ENCODE data around the gene GARRE1.
"Not testable (repeated sequence)": the region's sequence is repeated elsewhere in the genome, so short reads cannot be mapped to it uniquely, and the experiment has no call there.

GARRE1 gene, protein sequence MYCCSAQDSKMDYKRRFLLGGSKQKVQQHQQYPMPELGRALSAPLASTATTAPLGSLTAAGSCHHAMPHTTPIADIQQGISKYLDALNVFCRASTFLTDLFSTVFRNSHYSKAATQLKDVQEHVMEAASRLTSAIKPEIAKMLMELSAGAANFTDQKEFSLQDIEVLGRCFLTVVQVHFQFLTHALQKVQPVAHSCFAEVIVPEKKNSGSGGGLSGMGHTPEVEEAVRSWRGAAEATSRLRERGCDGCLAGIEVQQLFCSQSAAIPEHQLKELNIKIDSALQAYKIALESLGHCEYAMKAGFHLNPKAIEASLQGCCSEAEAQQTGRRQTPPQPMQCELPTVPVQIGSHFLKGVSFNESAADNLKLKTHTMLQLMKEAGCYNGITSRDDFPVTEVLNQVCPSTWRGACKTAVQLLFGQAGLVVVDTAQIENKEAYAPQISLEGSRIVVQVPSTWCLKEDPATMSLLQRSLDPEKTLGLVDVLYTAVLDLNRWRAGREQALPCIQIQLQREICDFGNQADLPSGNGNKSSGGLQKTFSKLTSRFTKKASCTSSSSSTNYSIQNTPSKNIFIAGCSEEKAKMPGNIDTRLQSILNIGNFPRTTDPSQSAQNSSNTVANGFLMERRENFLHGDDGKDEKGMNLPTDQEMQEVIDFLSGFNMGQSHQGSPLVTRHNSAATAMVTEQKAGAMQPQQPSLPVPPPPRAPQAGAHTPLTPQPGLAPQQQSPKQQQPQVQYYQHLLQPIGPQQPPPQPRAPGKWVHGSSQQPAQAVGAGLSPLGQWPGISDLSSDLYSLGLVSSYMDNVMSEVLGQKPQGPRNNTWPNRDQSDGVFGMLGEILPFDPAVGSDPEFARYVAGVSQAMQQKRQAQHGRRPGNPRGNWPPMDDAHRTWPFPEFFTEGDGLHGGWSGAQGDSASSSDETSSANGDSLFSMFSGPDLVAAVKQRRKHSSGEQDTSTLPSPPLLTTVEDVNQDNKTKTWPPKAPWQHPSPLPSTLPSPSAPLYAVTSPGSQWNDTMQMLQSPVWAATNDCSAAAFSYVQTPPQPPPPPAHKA (N-terminal part only)

DNA sequence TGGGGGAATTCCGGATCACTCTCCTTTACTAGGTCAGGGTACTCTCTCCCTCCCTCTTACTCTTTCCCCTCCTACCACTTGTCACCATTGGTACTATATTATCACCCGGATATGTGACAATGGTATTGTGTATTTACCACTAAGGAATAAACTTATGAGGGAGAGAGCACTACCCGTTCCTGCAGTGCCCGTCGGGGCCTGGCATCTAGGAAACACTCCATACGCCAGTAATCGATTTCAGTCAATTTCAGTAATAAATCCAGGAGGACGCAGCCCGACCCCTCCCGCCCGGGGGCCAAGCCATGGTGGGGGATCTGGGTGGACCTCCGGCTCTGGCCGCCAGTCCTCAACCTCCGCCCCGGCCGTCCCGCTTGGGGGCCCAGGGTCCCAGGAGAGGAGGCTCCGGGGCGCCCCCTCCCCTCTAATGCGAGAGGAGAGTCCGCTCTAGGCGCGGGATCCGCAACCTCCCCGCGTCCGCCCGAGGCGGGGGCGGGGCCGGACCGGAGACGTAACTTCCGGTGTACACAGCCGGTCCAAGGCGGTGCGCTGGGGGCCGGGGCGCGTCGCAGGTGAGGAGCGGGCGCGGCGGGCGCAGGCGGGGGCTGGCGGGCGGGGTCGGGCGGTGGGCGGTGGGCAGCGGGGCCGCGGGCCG lies at the start of gene GARRE1:
Gene GARRE1, plus strand, starts transcription at position 509 of the 652 bp plus-strand sequence. CDS start 45,920 bp downstream, outside the sequence.
- peak; percentile 18 for DNase-seq (ENCODE audit: low read depth)

DNA sequence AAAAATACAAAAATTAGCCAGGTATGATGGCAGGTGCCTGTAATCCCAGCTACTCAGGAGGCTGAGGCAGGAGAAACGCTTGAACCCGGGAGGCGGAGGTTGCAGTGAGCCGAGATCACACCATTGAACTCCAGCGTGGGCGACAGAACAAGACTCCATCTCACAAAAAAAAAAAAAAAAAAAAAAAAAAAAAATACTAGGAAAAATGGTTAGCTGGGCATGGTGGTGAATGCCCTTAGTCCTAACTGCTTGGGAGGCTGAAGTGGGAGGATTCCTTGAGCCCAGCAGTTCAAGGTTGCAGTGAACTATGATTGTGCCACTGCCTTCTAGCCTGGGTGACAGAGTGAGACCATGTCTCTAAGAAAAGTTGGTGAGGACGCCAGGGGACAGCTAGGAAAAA lies 49.0 kb upstream of the GARRE1 start:
- not testable (repeated sequence) for DNase-seq (ENCODE audit: low read depth)

DNA sequence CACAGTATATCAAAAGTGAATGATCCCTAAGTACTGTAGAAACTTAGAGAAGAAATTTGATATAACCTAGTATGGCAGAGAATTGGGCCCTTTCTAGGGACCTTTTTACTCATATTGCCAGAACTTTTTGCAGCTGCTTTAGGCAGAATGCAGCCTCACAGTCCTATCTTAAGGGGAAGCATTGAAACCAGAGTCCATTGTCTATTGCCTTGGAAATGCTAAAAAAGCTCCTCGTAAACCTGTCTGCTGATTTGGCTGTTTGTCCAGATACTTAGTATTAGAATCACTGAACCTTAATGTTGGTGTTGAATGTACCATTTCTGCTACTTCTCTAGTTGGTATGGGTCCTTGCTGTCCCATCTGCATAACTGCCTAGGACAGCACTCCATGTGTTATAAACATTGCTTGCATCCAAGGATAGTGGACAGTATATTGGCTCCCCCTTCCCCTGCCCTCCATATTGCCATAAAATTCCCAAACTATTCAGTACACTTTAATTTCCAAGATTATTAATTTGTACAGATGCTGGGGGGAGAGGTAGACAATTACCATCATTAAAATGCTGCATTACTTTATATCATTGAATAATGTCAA lies 46.0 kb upstream of the GARRE1 start:
- no peak for DNase-seq (ENCODE audit: low read depth)

DNA sequence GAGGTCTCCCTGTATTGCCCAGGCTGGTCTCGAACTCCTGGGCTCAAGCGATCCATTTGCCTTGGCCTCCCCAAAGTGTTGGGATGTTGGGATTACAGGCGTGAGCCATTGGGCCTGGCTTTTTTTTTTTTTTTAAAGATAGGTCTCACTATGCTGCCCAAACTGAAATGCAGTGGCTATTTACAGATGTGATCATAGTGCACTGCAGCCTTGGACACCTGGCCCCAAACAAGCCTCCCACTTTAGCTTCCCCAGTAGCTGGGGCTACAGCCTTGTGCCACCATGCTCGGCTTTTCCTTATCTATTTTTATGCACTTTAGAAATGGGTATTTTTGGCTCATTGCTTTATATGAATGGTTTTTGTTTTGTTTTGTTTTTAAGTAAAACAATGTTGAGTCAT lies 44.6 kb upstream of the GARRE1 start:
- DNase-seq (ENCODE audit: low read depth), result no peak

DNA sequence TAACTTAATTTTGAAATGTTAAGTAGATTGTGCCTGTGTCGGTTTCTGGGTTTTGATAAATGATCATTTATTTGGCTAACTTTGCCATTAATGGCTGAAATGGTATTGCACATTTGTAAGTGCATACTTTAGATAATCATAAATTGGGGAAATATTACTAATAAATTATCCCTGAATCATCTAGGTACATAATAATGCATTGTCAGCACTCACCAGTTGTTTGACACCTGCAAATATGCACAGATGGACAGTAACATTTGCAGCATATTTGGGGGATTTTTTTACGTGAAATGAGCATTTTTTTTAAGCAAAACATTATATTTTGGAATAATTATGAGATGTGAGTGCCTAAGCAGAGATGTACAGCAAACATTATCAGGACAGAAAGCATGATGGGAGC lies 41.1 kb upstream of the GARRE1 start:
- no peak for DNase-seq (ENCODE audit: low read depth)

DNA sequence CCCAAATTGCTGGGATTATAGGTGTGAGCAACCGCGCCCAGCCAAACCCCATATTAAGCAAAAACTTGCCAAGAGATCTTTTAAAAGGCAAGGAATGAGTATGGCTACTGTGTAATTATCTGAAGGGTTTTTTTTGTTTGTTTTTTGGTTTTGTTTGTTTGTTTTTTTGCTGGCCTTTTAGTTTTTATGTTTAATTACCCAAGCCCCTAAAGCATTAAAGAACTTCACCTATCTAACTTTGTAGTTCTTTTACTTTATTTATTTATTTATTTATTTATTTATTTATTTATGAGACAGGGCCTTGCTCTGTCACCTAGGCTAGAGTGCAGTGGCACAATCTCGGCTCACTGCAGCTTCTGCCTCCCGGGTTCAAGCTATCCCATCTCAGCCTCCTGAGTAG lies 40.3 kb upstream of the GARRE1 start:
- no peak for DNase-seq (ENCODE audit: low read depth)

DNA sequence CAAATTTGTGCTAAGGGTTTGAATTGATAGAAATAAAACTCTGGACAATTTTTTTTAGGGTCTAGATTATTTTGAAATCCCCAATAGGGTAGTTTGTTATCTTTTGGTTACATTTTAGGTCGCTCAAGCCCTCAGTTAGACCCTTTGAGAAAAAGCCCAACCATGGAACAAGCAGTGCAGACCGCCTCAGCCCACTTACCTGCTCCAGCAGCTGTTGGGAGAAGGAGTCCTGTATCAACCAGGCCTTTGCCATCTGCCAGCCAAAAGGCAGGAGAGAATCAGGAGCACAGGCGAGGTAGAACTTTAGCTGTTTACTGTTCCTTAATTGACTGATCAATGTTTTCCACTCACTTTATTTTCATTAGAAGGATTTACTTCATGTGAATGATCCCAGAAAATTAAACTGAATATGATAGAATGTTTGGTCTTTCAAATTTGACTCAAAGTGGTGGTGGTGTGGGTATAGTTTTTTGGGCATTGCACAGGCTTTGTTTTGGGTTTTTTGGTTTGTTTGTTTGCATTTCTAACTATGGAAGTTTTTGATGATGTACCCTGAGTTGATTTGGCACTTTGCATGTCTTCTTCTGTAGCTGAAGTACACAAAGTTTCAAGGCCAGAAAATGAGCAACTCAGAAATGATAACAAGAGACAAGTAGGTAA lies 39.2 kb upstream of the GARRE1 start:
- no peak for DNase-seq (ENCODE audit: low read depth)

DNA sequence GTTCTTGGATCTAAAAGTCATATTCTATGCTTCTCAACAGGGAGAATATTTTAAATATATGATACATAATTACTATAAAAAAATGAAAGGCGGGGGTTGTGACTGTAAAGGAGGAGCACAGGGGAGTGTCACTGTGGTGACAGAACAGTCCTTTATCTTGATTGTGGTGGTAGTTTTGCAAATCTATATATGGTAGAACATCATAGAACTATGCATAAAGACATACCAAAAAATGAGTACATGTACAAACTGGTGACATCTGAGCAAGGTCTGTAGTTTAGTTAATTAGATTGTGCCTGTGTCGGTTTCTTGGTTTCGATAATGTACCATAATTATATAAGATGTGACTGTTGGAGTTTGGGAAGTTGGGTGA lies 38.7 kb upstream of the GARRE1 start:
- no peak for DNase-seq (ENCODE audit: low read depth)

DNA sequence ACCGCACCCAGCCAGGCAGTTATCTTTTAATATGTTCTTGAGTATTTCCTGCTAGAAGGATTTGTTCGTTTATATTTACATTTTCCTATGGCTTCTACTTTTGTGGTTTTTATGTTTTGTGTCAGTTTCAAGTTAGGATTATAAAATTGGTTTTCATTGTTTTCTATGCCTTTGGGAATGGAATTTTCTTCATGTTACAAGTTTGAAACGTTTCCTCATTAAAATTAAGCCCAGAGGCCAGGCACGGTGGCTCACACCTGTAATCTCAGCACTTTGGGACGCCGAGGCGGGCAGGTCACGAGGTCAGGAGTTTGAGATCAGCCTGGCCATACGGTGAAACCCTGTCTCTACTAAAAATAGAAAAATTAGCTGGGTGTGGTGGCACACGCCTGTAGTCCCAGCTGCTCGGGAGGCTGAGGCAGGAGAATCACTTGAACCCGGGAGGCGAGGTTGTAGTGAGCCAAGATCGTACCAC lies 37.6 kb upstream of the GARRE1 start:
- not testable (repeated sequence) for DNase-seq (ENCODE audit: low read depth)

DNA sequence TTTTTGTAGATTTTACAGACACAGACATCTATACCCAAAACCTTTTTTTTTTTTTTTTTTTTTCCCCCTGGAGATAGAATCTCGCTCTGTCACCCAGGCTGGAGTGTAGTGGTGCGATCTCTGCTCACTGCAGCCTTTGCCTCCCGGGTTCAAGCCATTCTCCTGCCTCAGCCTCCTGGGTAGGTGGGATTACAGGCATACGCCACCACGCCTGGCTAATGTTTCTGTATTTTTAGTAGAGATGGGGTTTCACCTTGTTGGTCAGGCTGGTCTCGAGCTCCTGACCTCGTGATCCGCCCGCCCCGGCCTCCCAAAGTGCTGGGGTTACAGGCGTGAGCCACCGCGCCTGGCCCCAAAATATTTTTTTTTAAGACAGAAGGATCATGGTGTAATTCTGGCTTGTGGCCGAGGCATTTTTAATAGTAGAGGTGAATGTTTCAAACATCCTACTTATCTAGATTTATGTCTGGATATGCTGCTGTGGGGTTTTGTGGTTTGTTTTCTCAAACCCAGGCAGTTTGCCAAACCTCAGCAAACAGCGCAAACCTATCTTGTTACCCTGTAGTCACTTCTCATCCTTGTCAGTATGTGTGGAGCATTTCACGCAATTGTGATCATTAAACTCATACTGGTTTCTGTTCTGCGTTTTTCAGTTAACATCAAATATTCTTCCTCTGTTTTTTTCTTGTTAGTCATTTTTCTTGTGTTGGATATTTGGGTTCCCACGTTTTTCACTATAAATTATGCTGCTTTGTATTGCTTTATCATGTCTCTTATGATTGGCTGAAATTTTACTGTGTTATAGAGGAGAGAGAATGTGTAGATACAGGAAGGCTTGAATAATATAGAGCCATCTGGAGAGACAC lies 36.2 kb upstream of the GARRE1 start:
- peak; percentile 93 for DNase-seq (ENCODE audit: low read depth)

DNA sequence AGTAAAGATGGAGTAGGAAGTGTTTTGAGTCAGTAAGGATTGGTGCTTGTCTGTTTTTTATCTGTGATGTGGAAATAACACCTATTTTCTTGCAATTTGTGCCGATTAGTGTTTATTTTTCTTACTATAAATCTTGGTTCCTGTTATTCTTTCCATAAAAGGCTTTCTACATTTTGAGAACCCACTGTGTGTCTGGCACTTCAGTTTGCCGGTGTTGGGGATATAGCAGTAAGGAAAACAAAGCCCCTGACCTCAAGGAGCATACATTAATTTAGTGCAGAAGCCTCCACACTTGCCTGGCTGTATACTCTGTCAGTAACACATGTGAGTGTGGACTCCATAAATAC lies 35.6 kb upstream of the GARRE1 start:
- DNase-seq (ENCODE audit: low read depth), result no peak

DNA sequence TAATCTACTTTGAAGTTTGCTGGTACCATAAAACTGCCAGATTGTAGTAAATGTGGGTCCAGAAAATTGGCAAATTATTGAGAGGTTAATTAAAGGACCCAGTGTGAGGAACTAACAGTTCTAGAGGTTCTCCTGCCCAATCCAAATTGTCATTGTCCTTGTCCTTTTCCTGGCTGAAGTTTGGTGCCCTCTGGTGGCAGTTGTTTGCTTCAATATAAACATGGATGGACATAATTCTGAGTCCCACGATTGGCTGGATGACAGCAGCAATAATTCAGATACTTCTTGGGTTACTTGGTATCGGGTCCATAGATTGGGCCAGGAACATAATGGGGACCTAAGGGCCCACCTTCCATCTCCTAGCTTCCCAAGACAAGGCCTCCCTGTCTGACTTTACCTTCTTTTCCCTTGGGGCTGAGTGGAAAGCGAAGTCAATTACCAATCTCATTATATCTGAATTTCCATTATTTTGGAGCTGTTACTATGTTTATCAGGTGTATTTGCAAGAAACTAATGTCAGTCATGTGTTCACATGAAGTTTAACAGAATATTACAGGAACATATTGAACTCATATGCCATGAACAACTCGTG lies 33.8 kb upstream of the GARRE1 start:
- no peak for DNase-seq (ENCODE audit: low read depth)

DNA sequence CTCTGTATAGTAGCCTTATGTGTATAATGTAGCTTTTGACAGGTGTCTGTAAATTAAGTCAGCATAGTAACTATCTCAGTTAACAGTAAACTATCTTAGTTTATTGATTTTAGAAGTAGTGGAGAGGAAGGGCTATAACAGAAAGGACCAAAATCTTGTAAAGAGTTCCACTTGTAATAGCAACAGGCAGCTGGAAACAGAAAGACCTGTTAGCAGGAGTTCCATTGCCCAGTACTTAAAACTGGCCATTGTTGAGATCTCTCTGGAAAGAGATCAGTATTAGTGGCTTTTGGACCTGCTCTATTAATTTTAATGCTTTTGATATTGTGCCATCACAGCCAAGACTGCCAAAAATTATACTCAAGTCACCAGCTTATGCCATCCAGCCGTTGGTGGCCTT lies 32.0 kb upstream of the GARRE1 start:
- no peak for DNase-seq (ENCODE audit: low read depth)

DNA sequence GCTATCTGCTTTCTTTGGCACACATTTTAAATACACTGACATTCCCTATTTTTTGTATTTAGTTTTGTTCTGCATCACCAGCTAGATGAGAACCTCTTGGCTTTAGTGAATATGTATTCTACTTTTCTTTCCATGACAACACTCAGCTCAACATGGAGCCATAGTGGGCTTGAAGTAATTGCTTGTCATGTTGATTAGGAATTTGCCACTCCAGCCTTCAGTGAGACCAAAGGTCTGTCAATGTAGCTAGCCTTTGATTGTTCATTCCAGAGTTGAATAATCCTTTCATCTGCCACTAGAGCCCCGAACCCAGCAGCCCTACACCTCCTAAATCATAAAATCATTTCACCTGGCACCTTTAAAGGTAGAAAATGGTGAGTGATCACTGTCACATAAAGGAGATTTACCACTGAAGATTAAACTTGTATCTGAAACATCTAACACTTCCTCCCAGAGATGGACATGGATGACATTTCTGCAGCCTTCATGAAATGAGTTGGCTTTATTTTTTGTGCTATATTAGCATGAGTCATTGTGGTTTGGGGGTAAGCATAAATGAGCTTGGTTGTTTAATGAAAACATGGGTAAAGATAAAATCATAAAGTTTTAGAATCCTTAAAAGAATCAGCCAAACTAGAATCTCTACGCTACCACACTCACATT lies 29.2 kb upstream of the GARRE1 start:
- DNase-seq (ENCODE audit: low read depth), result no peak

DNA sequence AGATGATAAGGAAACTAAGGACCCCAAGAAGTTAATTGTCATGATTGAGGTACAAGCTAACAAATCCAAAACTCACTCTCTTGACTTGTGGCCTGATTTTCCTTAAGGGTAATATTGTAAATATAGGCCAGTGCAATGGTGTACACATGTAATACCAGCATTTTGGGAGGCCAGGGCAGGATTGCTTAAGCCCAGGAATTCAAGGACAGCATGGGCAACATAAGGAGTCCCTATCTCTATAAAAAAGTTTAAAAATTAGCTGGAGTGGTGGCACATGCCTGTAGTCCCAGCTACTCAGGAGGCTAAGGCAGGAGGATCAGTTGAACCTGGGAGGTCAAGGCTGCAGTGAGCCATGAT lies 28.7 kb upstream of the GARRE1 start:
- DNase-seq (ENCODE audit: low read depth), result no peak

DNA sequence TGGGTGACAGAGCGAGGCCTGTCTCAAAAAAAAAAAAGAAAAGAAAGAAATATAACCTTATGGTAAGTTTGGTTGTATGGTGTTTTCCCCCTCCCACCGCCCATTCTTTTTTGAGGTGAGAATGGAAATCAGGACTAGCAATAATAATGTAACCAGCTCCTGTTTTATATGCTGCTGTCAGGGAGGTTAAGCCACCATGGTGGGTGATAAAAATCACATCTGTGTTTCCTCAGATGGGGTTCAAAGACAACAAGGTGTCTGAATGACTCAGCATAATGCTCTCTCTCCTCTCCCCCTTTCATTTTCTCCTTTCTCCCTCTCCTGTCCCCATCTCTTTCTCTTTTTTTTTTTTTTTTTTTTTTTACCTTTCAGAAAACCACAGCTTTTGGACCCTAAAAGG lies 28.3 kb upstream of the GARRE1 start:
- no peak for DNase-seq (ENCODE audit: low read depth)

DNA sequence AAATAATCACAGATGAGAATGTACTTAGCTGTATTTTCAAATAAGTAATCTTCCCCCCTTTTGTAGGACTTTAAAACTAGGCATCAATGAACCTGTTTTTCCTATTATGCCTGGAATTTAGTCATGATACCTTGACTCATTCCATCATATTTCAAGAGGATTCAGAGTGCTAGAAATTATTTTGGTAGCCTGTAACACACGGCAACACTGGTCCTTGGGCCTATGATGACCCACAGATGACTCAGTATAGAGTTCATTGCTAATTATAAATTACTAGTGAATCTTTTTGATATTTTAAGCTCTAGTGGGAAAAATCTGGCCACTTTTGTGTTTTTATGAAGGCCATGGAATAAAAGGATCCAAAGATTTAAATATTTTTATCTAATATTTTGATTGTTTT lies 26.0 kb upstream of the GARRE1 start:
- no peak for DNase-seq (ENCODE audit: low read depth)

DNA sequence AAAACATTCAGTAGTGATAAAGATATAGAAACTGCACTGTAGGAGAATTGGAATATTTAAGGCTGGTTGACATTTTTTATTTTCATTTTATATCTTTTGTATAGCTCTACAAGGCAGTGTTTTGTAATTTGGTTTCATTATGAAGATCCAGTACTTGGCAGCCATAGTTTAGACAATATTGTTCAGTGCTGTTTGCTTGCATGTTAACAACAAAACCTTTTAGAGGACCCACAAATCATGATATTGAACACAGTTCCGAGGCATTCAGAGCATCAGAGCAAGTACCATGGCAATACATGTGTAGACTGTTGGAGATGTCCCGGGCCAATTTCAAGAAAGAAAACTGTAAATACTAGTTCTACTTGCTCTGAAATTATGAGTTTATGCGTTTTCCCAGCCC lies 25.6 kb upstream of the GARRE1 start:
- DNase-seq (ENCODE audit: low read depth), result no peak

DNA sequence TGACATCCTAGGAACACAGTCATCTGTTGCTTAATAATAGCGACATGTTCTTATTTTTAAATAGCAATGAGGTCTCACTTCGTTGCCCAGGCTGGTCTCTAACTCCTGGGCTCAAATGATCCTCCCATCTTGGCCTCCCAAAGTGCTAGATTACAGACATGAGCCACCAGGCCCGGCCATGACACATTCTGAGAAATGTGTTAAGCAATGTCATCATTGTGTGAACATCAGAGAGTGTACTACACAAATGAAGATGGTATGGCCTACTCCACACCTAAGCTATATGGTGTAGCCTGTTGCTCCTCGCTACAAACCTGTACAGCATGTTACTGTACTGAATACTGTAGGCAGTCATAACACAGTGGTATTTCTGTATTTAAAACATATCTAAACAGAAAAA lies 24.6 kb upstream of the GARRE1 start:
- DNase-seq (ENCODE audit: low read depth), result no peak

DNA sequence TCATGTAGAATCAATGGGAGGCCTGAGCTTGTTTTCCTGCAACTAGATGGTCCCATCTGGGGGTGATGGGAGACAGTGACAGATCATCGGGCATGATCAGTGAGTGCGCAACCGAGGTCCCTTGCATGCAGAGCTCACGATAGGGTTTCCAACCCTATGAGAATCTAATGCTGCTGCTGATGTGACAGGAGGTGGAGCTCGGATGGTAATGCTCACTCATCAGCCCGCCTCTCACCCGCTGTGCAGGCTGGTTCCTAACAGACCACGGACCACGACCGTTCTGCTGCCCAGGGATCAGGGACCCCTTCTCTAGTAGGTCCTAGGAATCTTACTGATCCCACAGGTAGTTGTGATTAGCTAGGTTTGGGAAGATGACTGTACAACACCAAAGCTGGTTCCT lies 23.5 kb upstream of the GARRE1 start:
- DNase-seq (ENCODE audit: low read depth), result no peak
